Measurements from ENCODE around the gene VARS1. TPM values are rescaled to one million over a fixed set of nuclear protein-coding genes. Genes with fewer than 3 reads are reported as not detected.
"Not testable (repeated sequence)": the region's sequence is repeated elsewhere in the genome, so short reads cannot be mapped to it uniquely, and the experiment has no call there.

The VARS1 gene
- total RNA-seq, 4 donors from 2014 or later, result 39.2 to 53.9 (median 46.9) TPM

- peak overlapping the region; percentile 60 for H3K4me3 ChIP-seq (ENCODE audit: low read depth, poor library complexity, severe bottlenecking)
- DNase-seq (ENCODE audit: low spot score in 2 of 2), result no peak
- 9 to 11% methylated on average over 7 of the region's 7 CpGs for WGBS, 2 donors
- intact Hi-C loops (cut with DNase I; ENCODE audit: low total_unique reads), result no loop called here
- no peak for TF ChIP-seq CTCF (IDR thresholded peaks at IDR 0.05)
- TF ChIP-seq POLR2A (IDR thresholded peaks at IDR 0.05), result no peak
Observed at GRCh38 chr6:31805939-31806469, 10.5 kb upstream of the VARS1 start.

GRCh38 chr6:31801031-31801927, 5.7 kb upstream of the VARS1 start:
- intact Hi-C loops (cut with DNase I; ENCODE audit: low total_unique reads), result not testable (repeated sequence)

GRCh38 chr6:31799781-31800180, 4.2 kb upstream of the VARS1 start:
- intact Hi-C loops (cut with DNase I; ENCODE audit: low total_unique reads), result no loop called here
- TF ChIP-seq POLR2A (IDR thresholded peaks at IDR 0.05) (no peak), CTCF (IDR thresholded peaks at IDR 0.05) (no peak)
- H3K4me3 ChIP-seq (ENCODE audit: low read depth, poor library complexity, severe bottlenecking), result no peak overlapping the region
- WGBS, 2 donors, result 76 to 79% methylated on average over 12 of the region's 12 CpGs
- no peak for DNase-seq (ENCODE audit: low spot score in 2 of 2)

More at GRCh38 chr6:31801031-31801927, 5.7 kb upstream of the VARS1 start:
- not testable (repeated sequence) for DNase-seq (ENCODE audit: low spot score in 2 of 2); H3K4me3 ChIP-seq (ENCODE audit: low read depth, poor library complexity, severe bottlenecking)
- WGBS, 2 donors, result 91 to 92% methylated on average over 8 of the region's 8 CpGs

GRCh38 chr6:31797588-31797987, 2.0 kb upstream of the VARS1 start:
- DNase-seq (ENCODE audit: low spot score in 2 of 2), result no peak
- 49 to 63% methylated on average over 5 of the region's 5 CpGs for WGBS, 2 donors
- intact Hi-C loops (cut with DNase I; ENCODE audit: low total_unique reads), result no loop called here

GRCh38 chr6:31796993-31797385, 1.4 kb upstream of the VARS1 start:
- intact Hi-C loops (cut with DNase I; ENCODE audit: low total_unique reads), result no loop called here
- H3K4me3 ChIP-seq (ENCODE audit: low read depth, poor library complexity, severe bottlenecking), result no peak overlapping the region
- TF ChIP-seq CTCF (IDR thresholded peaks at IDR 0.05) (no peak), POLR2A (IDR thresholded peaks at IDR 0.05) (no peak)
- 57 to 68% methylated on average over 2 of the region's 2 CpGs for WGBS, 2 donors
- DNase-seq (ENCODE audit: low spot score in 2 of 2), result no peak

More at GRCh38 chr6:31797588-31797987, 2.0 kb upstream of the VARS1 start:
- no peak for TF ChIP-seq POLR2A (IDR thresholded peaks at IDR 0.05)
- no peak for TF ChIP-seq CTCF (IDR thresholded peaks at IDR 0.05)
- H3K4me3 ChIP-seq (ENCODE audit: low read depth, poor library complexity, severe bottlenecking), result no peak overlapping the region

GRCh38 chr6:31794866-31795615, 511 bp downstream of the VARS1 start:
- no peak for DNase-seq (ENCODE audit: low spot score in 2 of 2)
- peak overlapping the region; percentile 74 for H3K4me3 ChIP-seq (ENCODE audit: low read depth, poor library complexity, severe bottlenecking)
- TF ChIP-seq POLR2A (IDR thresholded peaks at IDR 0.05) (no peak), CTCF (IDR thresholded peaks at IDR 0.05) (no peak)
- intact Hi-C loops (cut with DNase I; ENCODE audit: low total_unique reads), result no loop called here
- WGBS, 2 donors, result 1 to 2% methylated on average over 33 to 44 of the region's 44 CpGs

All from lower leg skin (tissue), 4 donors.